HG03196 (cell line): ENCODE data around the gene MCUB.
A peak's percentile ranks its signal among the peaks of the same experiment; 100 is the strongest.
"Not testable (repeated sequence)": the region's sequence is repeated elsewhere in the genome, so short reads cannot be mapped to it uniquely, and the experiment has no call there.

Experiments used
- ATAC-seq: cut with Tn5 transposase; IDR thresholded peaks from one replicate; pipeline ENCODE4 v1.9.1; 2021; ENCODE audit not compliant: unreplicated experiment

Gene MCUB

DNA sequence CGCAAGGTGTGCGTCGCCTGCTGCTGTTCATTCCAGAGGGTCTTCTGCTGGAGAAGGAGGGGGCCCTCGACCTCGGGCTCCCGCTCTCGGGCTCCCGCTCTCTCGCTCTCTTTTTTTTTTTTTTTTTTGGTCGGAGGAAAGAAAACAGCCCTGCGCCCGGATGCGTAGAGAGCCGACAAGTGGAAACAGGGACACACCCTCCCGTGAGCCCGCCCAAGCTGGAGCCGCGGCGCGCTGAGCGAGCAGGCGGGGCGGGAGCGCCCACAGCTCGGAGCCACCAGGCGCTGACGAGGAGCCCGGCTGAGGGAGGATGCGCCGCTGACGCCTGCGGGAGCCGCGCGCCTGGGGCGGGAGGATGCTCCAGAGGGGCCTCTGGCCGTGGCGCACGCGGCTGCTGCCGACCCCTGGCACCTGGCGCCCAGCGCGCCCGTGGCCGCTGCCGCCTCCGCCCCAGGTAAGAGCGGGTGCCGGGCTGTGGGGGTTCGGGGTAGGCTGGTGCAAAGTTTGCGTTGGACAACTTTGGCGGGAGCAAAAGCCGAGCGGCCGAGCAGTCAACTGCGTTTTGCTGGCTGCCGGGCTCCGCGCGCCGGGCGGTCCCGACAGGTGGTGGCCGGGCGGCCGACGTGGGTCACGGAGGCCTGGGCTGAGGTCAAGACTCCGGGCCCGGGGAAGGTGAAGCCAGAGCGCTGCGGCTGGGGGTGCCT lies at the start of gene MCUB:
MCUB (plus strand) TSS at position 264 of the 704 bp plus-strand sequence; CDS start at position 356, 92 bp downstream.
- ATAC-seq: peak; percentile 92

- no peak for ATAC-seq
These were observed 49.4 kb upstream of the MCUB start for GRCh38 chr4:109510687-109511086.

GRCh38 chr4:109511414-109511813 lies 48.6 kb upstream of the MCUB start:
- no peak for ATAC-seq

- ATAC-seq: not testable (repeated sequence)
These were observed 46.7 kb upstream of the MCUB start for GRCh38 chr4:109513368-109513767.

- ATAC-seq: no peak
These were observed 27.9 kb upstream of the MCUB start for GRCh38 chr4:109532182-109532581.

GRCh38 chr4:109545401-109545800 lies 14.6 kb upstream of the MCUB start:
- no peak for ATAC-seq

DNA sequence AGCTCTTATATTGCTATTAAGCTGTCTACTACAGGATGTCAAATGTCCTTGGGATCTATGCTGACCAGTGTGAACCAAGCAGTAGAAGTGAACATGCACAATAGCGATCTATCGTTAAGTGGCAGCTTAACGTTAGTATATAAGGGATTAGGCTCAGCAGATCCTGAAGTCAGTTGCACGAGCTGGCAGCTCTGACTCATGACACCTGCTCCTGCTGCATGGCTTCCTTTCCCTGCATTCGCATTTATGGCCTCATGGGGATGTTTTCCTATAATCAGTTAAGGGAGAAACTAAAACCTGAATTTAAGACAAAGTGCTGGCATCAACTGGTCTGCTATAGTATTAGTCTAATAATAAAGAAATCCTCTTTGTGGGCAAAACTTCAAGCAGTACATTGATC lies 12.7 kb upstream of the MCUB start:
- ATAC-seq: no peak

DNA sequence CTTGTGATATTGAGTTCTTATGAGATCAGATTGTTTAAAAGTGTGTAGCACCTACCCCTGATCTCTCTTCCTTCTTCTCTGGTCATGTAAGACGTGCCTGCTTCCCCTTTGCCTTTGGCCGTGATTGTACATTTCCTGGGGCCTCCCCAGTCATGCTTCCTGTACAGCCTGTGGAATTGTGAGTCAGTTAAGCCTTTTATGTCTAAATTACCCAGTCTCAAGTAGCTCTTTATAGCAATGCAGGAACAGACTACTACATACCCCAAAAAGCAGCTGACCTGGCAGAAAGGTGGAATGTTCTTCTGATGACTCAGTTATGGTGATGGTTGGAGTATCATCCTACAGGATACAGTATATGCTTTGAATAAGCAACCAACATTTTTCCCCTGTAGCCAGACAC lies 11.4 kb upstream of the MCUB start:
- no peak for ATAC-seq

DNA sequence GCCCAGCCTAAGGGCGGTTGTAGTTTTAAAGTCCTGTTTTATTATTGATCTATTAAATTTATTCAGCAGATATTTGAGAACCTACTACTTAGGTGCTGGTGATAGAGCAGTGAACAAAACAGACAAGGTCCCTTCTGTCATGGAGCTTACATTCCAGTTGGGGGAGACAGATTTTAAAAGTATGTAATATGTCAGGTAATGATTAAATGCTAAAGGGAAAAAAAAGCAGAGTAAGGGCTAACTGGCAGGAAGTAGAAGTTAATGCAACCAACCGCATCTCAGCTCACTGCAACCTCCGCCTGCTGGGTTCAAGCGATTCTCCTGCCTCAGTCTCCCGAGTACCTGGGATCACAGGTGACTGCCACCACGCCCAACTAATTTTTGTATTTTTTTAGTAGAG lies 7.8 kb upstream of the MCUB start:
- no peak for ATAC-seq

- no peak for ATAC-seq
These were observed 6.9 kb upstream of the MCUB start for GRCh38 chr4:109553130-109553529.

DNA sequence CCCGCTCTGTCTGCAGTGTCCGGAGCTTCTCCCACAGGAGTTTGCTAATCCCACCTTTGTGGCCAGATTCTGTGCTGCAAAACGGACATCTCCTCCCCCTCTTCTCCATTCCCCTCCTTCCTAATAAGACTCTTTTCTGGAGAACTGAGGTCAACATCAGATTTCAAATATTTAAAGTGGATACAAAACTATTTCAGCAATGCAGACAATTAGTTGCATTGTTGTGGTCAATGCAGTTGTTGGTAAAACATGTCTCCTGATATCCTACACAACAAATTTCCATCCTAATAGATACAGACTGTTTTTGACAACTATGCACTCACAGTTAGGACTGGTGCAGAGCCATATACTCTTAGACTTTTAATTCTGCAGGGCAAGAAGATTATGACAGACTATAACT lies 5.1 kb upstream of the MCUB start:
- no peak for ATAC-seq

- no peak for ATAC-seq
These were observed 2.6 kb upstream of the MCUB start for GRCh38 chr4:109557433-109557832.

DNA sequence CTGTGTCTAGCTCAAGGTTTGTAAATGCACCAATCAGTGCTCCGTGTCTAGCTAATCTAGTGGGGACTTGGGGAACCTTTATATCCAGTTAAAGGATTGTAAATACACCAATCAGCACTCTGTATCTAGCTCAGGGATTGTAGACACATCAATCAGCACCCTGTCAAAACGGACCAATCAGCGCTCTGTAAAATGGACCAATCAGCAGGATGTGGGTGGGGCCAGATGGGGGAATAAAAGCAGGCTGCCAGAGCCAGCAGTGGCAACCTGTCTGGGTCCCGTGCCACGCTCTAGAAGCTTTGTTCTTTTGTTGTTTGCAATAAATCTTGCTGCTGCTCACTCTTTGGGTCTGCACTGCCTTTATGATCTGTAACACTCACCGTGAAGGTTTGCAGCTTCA lies 2.0 kb upstream of the MCUB start:
- not testable (repeated sequence) for ATAC-seq

- ATAC-seq: peak; percentile 23
These were observed 442 bp upstream of the MCUB start for GRCh38 chr4:109559625-109559982.

- peak; percentile 71 for ATAC-seq
These were observed 828 bp downstream of the MCUB start for GRCh38 chr4:109560687-109561461.

DNA sequence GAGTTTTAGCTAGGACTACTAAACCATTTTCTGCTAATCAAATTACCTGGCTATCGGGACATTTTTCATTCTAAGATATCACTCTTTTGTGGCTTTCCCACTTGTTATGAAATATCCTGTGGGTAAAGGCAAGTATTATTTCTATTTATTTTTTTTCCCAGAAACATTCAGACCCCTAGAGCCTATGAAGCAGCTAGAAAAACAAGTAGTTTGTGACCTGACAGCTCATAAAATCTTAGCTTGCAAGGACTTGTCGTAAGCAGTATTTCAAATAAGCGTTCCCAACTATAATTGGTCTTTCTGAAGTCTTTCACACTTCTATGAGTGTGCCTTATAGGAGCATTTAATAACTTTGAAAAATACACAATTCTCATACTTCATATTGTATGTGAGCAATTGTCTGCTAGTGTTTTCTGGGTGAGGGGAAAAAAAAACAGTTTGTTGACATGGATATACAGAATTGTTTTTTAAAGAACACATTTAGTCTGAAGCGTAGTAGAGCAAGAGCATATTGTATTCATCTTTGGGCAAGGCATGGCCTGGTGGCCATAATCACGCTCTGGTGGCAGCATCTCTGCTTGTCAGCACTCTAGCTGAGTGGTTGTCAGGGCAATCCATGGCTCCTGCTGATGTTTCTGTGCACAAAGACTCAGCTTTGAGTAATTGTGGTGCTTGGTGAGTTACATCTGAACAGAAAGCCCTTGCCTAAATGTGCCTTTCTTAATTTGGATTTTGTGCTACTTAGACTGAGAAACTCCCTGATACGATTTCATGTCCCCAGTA lies 2.6 kb downstream of the MCUB start:
- no peak for ATAC-seq

DNA sequence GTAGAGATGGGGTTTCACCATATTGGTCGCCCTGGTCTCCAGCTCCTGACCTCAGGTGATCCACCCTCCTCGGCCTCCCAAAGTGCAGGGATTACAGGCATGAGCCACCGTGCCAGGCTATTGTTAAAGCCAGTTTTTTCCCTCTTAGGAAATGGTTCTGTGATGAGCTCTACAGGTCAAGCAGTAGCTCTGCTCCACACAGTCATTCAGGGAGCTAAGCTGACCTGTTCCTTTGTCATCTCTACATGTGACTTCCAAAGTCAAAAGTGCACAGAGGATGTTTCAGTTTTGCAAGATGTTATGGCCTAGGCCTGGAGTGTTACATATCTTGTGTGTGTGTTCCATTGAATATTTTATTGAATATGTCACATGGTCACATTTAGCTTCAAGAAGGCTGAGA lies 11.4 kb downstream of the MCUB start:
- ATAC-seq: no peak

DNA sequence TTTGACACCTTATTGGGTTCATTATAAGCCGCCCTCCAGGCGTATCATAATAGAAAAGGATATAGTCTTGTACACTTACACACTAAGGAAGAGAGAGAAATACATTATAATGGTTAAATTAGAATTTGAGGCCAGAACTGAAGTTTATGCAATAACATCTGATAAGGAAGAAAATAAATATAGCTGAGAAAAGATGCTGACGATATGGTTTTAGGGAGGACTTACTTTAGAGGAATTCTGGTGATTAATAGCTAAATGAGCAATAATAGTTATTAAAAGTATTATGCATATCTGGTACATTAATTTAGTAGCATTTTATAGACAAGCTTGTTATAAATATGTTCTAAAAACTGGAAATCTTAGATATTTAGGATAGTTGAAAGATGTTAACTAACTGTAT lies 12.1 kb downstream of the MCUB start:
- ATAC-seq: no peak

DNA sequence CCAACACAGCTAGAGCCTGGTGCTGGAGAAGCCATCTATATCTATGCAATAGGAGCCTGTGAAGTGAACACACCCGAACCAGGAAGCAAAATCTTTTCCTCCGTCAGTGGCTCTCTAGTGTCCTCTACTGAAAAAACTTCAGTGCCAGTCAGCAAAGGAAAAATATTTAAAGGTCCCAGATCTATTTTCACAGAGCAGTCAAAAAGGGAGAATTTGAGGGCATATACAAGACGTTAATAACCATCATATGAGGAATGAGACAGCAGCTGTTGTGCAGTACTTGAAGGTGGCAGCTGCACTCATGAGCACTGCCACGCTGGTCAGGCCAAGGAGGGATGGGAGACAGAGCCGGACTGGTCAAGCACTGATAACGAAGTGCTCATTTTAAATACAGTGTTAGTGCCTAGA lies 14.4 kb downstream of the MCUB start:
- no peak for ATAC-seq

- ATAC-seq: no peak
These were observed 15.1 kb downstream of the MCUB start for GRCh38 chr4:109574931-109575804.

- no peak for ATAC-seq
These were observed 16.4 kb downstream of the MCUB start for GRCh38 chr4:109576462-109576861.
